ENCODE results near the gene KRTAP10-11.

DNA sequence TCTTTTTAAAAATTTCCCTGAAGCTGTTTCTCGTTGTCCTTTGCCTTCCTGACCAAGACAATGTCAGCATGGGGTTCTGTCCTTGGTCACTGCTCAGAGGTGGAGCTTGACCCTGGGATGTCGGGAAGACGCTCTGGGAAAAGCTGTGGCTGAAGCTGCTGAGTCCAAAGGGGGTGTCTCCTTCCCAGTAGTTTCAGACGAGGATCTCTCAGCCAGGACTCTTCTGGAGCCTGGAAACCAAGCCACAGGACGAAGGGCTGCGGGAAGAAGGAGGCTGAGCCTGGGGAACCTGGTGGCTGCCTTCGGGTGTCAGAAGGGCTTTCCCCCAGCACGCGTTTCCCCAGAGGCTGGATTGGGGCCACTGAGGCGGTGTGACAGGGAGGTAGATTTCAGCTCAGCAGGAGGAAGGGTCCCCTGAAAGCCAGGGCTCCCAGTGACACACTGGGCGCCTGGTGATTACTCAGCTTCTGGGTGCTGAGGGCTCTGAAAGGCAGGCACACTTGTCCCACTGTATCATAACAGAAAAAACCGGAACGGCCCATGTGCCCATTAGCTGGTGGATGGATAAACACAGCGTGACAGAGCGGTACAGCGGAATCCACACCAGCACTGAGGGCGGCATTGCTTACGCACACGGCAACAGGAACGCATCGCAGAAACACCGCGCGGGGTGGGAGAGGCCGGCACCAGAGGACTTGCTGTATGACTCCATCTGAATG lies 40.8 kb downstream of the KRTAP10-11 start:
- TF ChIP-seq, protein P1, sequence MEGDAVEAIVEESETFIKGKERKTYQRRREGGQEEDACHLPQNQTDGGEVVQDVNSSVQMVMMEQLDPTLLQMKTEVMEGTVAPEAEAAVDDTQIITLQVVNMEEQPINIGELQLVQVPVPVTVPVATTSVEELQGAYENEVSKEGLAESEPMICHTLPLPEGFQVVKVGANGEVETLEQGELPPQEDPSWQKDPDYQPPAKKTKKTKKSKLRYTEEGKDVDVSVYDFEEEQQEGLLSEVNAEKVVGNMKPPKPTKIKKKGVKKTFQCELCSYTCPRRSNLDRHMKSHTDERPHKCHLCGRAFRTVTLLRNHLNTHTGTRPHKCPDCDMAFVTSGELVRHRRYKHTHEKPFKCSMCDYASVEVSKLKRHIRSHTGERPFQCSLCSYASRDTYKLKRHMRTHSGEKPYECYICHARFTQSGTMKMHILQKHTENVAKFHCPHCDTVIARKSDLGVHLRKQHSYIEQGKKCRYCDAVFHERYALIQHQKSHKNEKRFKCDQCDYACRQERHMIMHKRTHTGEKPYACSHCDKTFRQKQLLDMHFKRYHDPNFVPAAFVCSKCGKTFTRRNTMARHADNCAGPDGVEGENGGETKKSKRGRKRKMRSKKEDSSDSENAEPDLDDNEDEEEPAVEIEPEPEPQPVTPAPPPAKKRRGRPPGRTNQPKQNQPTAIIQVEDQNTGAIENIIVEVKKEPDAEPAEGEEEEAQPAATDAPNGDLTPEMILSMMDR (IDR thresholded peaks at IDR 0.05): no peak
- TF ChIP-seq POLR2A (IDR thresholded peaks at IDR 0.05): no peak
